Endothelial cell of umbilical vein (primary cell): ENCODE data around the gene WNT16. TPM values are rescaled to one million over a fixed set of nuclear protein-coding genes. Genes with fewer than 3 reads are reported as not detected.

Source experiments
- BruUV-seq: library from RNA; stranded (reverse); fragments of 400-500 nt; replicated peaks from 2 replicates; lab custom pipeline; 2021; lab: Mats Ljungman, UMichigan
- CTCF ChIA-PET: fragments of 300-600, 350-600 bp; sonication (Branson Sonifier 250); formaldehyde crosslinking; loops from one replicate; lab custom pipeline; 2021; ENCODE audit warnings: antibody characterized with exemption, inconsistent platforms; lab: Charles Lee
- POLR2A ChIA-PET: fragments of 300-600, 350-600 bp; sonication (Branson Sonifier 250); formaldehyde crosslinking; loops from one replicate; lab custom pipeline; 2021; ENCODE audit warnings: antibody characterized with exemption, inconsistent platforms; lab: Charles Lee
- DNase-seq: peaks from one replicate; pipeline ENCODE4 v3.0.0-alpha.2; 2011; ENCODE audit warnings: low read depth, low spot score
- FAIRE-seq: peaks from 2 replicates; lab custom pipeline; 2011; peaks lifted over from hg19 to GRCh38; lab: Jason Lieb, UNC
- H2AFZ ChIP-seq: 2 replicates; pipeline ENCODE4 v1.6.0; 2012; ENCODE audit warnings: low read depth, low read length, control low read depth, inconsistent platforms
- H3K27ac ChIP-seq: 2 replicates; pipeline ENCODE4 v1.5.1; 2011; ENCODE audit warnings: low read depth, mild to moderate bottlenecking, control low read depth, low read length, moderate library complexity; ENCODE audit not compliant: insufficient read depth
- H3K27me3 ChIP-seq, 2 experiments: 2 replicates each; pipeline versions ENCODE4 v1.6.0 to v1.6.1; 2011; ENCODE audit warnings: low read length in 2 of 2, mixed read lengths in 1 of 2; ENCODE audit not compliant: control insufficient read depth in 2 of 2, insufficient read depth in 2 of 2
- H3K36me3 ChIP-seq, 2 experiments: 2 replicates in 1 of 2; 3 replicates in 1 of 2; pipeline ENCODE4 v1.5.1; 2011; ENCODE audit warnings: low read length in 2 of 2, mild to moderate bottlenecking in 1 of 2, moderate library complexity in 1 of 2; ENCODE audit not compliant: control insufficient read depth in 2 of 2, insufficient read depth in 2 of 2; ENCODE audit errors: extremely low read depth in 1 of 2
- H3K4me1 ChIP-seq: 3 replicates; pipeline ENCODE4 v1.5.1; 2011; ENCODE audit warnings: mild to moderate bottlenecking, low read length; ENCODE audit not compliant: control insufficient read depth, insufficient read depth; ENCODE audit errors: extremely low read depth
- H3K4me2 ChIP-seq: 2 replicates; pipeline ENCODE4 v1.6.1; 2011; ENCODE audit warnings: low read length, control low read depth, mixed read lengths; ENCODE audit not compliant: insufficient read depth
- H3K4me3 ChIP-seq, 3 experiments: fragments of 200-600 bp in 1 of 3; sonication (generic), shearing (Covaris generic) in 1 of 3; replicated peaks in 1 of 3; 2 replicates each; pipeline ENCODE4 v1.5.1; 2011 to 2016; ENCODE audit warnings: control low read depth in 3 of 3, low read length in 3 of 3, mild to moderate bottlenecking in 2 of 3, inconsistent platforms in 1 of 3, low read depth in 1 of 3, moderate library complexity in 1 of 3; ENCODE audit not compliant: insufficient read depth in 1 of 3
- H3K79me2 ChIP-seq: 2 replicates; pipeline ENCODE4 v1.6.0; 2012; ENCODE audit warnings: low read length, inconsistent platforms; ENCODE audit not compliant: control insufficient read depth, insufficient read depth
- H3K9ac ChIP-seq: replicated peaks from 2 replicates; pipeline ENCODE3; 2011; ENCODE audit warnings: low read length, control low read depth; ENCODE audit not compliant: insufficient read depth; ENCODE audit errors: extremely low read depth
- H3K9me1 ChIP-seq: replicated peaks from 3 replicates; pipeline ENCODE4 v1.6.0; 2011; ENCODE audit warnings: mild to moderate bottlenecking, low read length; ENCODE audit not compliant: control insufficient read depth, insufficient read depth; ENCODE audit errors: extremely low read depth
- H3K9me3 ChIP-seq: replicated peaks from 2 replicates; pipeline ENCODE4 v1.5.1; 2012; ENCODE audit warnings: low read length, inconsistent platforms; ENCODE audit not compliant: control insufficient read depth, insufficient read depth
- H4K20me1 ChIP-seq: replicated peaks from 2 replicates; pipeline ENCODE3; 2011; ENCODE audit warnings: mild to moderate bottlenecking, low read length; ENCODE audit not compliant: control insufficient read depth, insufficient read depth; ENCODE audit errors: extremely low read depth
- EZH2 ChIP-seq: IDR thresholded peaks from 2 replicates; pipeline ENCODE4 v1.6.1; 2012; ENCODE audit warnings: borderline replicate concordance, low read depth, mild to moderate bottlenecking, moderate library complexity, low read length, inconsistent platforms; ENCODE audit not compliant: severe bottlenecking
- FOS ChIP-seq: IDR thresholded peaks from 2 replicates; pipeline ENCODE4 v1.6.1; 2011; ENCODE audit warnings: mild to moderate bottlenecking, low read length, moderate library complexity, borderline replicate concordance; ENCODE audit not compliant: insufficient read depth
- GATA2 ChIP-seq: IDR thresholded peaks from 2 replicates; pipeline ENCODE4 v1.7.0; 2011; ENCODE audit warnings: low read depth, mild to moderate bottlenecking, moderate library complexity, mixed read lengths, low read length; ENCODE audit not compliant: insufficient read length, insufficient read depth
- JUN ChIP-seq: IDR thresholded peaks from 2 replicates; pipeline ENCODE4 v1.6.1; 2011; ENCODE audit warnings: borderline replicate concordance, low read depth; ENCODE audit not compliant: insufficient read length, insufficient read depth
- MYC ChIP-seq: IDR thresholded peaks from one replicate; pipeline ENCODE4 v1.6.1; 2011; ENCODE audit warnings: mild to moderate bottlenecking, low read depth, low read length
- POLR2A ChIP-seq: IDR thresholded peaks from 2 replicates; pipeline ENCODE4 v1.6.1; 2012; ENCODE audit warnings: low read depth, mild to moderate bottlenecking, control low read depth, low read length
- POLR2AphosphoS5 ChIP-seq: IDR thresholded peaks from 2 replicates; pipeline ENCODE4 v1.6.1; 2012; ENCODE audit warnings: low read depth, mild to moderate bottlenecking, control low read depth, low read length, moderate library complexity; ENCODE audit not compliant: insufficient read depth
- dilution Hi-C: fragments of 300-500 bp; cut with MboI; formaldehyde crosslinking; loops from one replicate; pipeline ENCODE4 v1.15.0; 2019; ENCODE audit warnings: low sequenced_read_pairs; ENCODE audit not compliant: extremely low pct_ligation_motif_present
- intact Hi-C: fragments of 100-400 bp; cut with micrococcal nuclease; formaldehyde crosslinking; loops from one replicate; pipeline ENCODE4 v1.10.0; 2022
- polyA plus RNA-seq, 4 experiments: library from polyadenylated mRNA; depleted of rRNA in 3 of 4; stranded (reverse) in 3 of 4; unstranded in 1 of 4; fragments of >200 nt; gene quantifications; 2 replicates each; pipeline versions ENCODE4 v1.2.1 to v1.2.3, GENCODE V29; 2011 to 2012; ENCODE audit warnings: missing spikeins in 1 of 4
- total RNA-seq: library from RNA; stranded (reverse); gene quantifications from 2 replicates; pipeline ENCODE4 v1.2.3, GENCODE V29; 2021
- TF ChIP-seq, protein P1 (sequence below): IDR thresholded peaks from 2 replicates; pipeline ENCODE4 v1.6.1; 2011; ENCODE audit not compliant: insufficient read depth, insufficient read length
- TF ChIP-seq, protein P2 (sequence below), 2 donors: IDR thresholded peaks; 1 replicate in 1 of 2; 2 replicates in 1 of 2; pipeline ENCODE4 v1.5.1; 2011; ENCODE audit warnings: low read length in 2 of 2, mild to moderate bottlenecking in 2 of 2, moderate library complexity in 2 of 2, control low read depth in 1 of 2, inconsistent platforms in 1 of 2, low read depth in 1 of 2; ENCODE audit not compliant: insufficient read depth in 1 of 2; ENCODE audit errors: extremely low read depth in 1 of 2

The WNT16 gene
- total and polyA plus RNA-seq, 2 donors (not counting 3 experiments of a cell fraction or from before 2014, with no cell fraction given) = not detected

DNA sequence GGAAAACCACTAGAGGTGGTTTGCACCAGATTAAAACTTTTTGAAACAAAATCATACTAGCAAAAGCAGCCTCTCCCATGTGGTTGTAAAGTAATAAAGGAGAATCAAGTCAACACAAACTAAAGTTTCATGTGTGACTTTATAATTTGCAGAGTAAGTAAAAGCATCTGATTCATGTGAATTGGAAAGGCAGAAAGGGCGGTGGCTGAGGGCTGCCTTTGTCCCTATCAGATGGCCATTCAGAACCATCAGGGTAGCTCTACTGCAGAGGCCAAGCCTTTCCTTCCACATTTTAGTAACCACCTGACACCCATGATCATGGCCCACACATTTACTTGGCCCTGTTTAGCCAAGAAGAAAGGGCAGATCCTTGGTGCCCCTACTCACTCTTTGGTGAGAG is 15.7 kb downstream of the WNT16 start:
- FAIRE-seq (no peak), DNase-seq (no peak)
- POLR2A ChIA-PET = no interaction called here
- H3K27ac ChIP-seq = no peak overlapping the region
- H3K79me2 ChIP-seq = no peaks in the 10 kb centered on the region
- H3K4me3 ChIP-seq = no peak overlapping the region
- no peak overlapping the region for H3K4me2 ChIP-seq
- no TSS peak for BruUV-seq
- H3K4me1 ChIP-seq = peaks cover 6% of the 10 kb centered on the region
- H3K36me3 ChIP-seq = peaks cover 0 to 2% of the 10 kb centered on the region in 2 experiments
- intact Hi-C loops = no loop called here
- TF ChIP-seq, protein P1, sequence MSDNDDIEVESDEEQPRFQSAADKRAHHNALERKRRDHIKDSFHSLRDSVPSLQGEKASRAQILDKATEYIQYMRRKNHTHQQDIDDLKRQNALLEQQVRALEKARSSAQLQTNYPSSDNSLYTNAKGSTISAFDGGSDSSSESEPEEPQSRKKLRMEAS = no peak
- TF ChIP-seq EZH2 = no peak
- CTCF ChIA-PET = no interaction called here
- H2AFZ ChIP-seq = no peak overlapping the region
- H4K20me1 ChIP-seq = no peaks in the 10 kb centered on the region
- no peaks in the 10 kb centered on the region for H3K27me3 ChIP-seq
- dilution Hi-C loops = no loop called here
- no peaks in the 10 kb centered on the region for H3K9me3 ChIP-seq
- no peaks in the 10 kb centered on the region for H3K9me1 ChIP-seq
- no peak overlapping the region for H3K9ac ChIP-seq

DNA sequence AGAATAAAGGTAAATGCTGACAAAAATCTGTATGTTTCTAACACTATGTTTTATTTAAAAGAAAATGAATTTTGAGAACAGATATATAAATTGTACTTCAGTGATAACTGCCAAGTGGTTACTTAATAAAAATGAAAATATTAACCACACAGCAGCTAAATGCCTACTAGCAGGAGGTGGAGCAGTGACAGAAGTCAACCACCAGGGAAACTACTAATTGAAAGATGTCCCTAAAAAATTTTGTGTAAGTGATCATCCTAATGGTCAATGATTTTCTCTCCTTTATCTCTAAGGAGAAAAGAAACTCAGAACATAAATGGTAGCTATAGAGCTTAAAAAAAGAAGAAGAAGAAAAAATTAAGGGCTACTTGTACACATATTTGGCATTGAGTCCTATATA is 22.9 kb downstream of the WNT16 start:
- Histone ChIP-seq H3K36me3 (peaks cover 2 to 6% of the 10 kb centered on the region in 2 experiments), H3K4me1 (no peaks in the 10 kb centered on the region), H3K27ac (no peak overlapping the region), H3K4me2 (no peak overlapping the region), H3K79me2 (no peaks in the 10 kb centered on the region), H3K9me3 (no peaks in the 10 kb centered on the region), H3K9ac (no peak overlapping the region), H4K20me1 (no peaks in the 10 kb centered on the region), H3K4me3 (no peak overlapping the region), H3K9me1 (no peaks in the 10 kb centered on the region), H3K27me3 (no peaks in the 10 kb centered on the region), H2AFZ (no peak overlapping the region)
- DNase-seq (no peak), FAIRE-seq (no peak)
- intact Hi-C loops (loop anchor here (10.0 kb wide), 1 partner anchor 497 kb away; the partner anchor contains the start of gene TSPAN12), dilution Hi-C loops (no loop called here)
- ChIA-PET CTCF (interaction anchor here (0.9 to 2.4 kb wide), 8 partner anchors 9 to 643 kb away, joined by 3 to 10 read pairs (median 4); partner anchors contain the start of gene FAM3C), POLR2A (no interaction called here)
- BruUV-seq = no TSS peak
- TF ChIP-seq EZH2 (no peak), POLR2A (no peak), FOS (no peak), JUN (no peak), POLR2AphosphoS5 (no peak), MYC (no peak), GATA2 (no peak)
- TF ChIP-seq, protein P2, sequence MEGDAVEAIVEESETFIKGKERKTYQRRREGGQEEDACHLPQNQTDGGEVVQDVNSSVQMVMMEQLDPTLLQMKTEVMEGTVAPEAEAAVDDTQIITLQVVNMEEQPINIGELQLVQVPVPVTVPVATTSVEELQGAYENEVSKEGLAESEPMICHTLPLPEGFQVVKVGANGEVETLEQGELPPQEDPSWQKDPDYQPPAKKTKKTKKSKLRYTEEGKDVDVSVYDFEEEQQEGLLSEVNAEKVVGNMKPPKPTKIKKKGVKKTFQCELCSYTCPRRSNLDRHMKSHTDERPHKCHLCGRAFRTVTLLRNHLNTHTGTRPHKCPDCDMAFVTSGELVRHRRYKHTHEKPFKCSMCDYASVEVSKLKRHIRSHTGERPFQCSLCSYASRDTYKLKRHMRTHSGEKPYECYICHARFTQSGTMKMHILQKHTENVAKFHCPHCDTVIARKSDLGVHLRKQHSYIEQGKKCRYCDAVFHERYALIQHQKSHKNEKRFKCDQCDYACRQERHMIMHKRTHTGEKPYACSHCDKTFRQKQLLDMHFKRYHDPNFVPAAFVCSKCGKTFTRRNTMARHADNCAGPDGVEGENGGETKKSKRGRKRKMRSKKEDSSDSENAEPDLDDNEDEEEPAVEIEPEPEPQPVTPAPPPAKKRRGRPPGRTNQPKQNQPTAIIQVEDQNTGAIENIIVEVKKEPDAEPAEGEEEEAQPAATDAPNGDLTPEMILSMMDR (IDR thresholded peaks at IDR 0.05; ENCODE audit: extremely low read depth in 1 of 2, insufficient read depth in 1 of 2, low read depth in 1 of 2, low read length in 2 of 2) = no peak
- TF ChIP-seq, protein P1 = no peak
